ENCODE data around the gene ARHGAP4.

DNA sequence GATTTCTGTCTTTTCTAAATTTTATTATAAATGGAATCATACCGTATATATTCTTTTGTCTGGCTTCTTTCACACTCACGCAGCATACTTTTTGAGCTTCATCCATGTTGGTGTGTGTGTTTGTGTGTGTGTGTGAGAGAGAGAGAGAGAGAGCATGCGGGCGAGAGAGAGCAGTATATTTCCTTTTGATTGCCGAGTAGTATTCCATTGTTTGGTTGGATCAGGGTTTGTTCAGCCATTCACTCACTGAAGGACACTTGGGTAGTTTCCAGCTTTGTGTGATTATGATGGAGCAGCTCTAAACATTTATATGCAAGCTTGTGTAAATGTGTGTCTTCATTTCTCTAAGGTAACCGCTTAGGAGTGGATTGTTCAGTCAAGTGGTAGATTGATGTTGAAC, 36.9 kb downstream of the ARHGAP4 start:
- TF ChIP-seq EP300 (IDR thresholded peaks at IDR 0.05) (no peak), POLR2A (IDR thresholded peaks at IDR 0.05) (no peak)
- TF ChIP-seq, protein P1, sequence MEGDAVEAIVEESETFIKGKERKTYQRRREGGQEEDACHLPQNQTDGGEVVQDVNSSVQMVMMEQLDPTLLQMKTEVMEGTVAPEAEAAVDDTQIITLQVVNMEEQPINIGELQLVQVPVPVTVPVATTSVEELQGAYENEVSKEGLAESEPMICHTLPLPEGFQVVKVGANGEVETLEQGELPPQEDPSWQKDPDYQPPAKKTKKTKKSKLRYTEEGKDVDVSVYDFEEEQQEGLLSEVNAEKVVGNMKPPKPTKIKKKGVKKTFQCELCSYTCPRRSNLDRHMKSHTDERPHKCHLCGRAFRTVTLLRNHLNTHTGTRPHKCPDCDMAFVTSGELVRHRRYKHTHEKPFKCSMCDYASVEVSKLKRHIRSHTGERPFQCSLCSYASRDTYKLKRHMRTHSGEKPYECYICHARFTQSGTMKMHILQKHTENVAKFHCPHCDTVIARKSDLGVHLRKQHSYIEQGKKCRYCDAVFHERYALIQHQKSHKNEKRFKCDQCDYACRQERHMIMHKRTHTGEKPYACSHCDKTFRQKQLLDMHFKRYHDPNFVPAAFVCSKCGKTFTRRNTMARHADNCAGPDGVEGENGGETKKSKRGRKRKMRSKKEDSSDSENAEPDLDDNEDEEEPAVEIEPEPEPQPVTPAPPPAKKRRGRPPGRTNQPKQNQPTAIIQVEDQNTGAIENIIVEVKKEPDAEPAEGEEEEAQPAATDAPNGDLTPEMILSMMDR (IDR thresholded peaks at IDR 0.05): no peak
